Measurements from ENCODE around the gene SLC39A8.
"Not testable (repeated sequence)": the region's sequence is repeated elsewhere in the genome, so short reads cannot be mapped to it uniquely, and the experiment has no call there.

GRCh38 chr4:102273317-102273716, 72.0 kb downstream of the SLC39A8 start:
- not testable (repeated sequence) for TF ChIP-seq CTCF, EZH2phosphoT487, EZH2 (IDR thresholded peaks at IDR 0.05)

Measured in neural progenitor cell (in vitro differentiated cells).